Measurements from ENCODE around the gene ESYT1.

ESYT1 gene

DNA sequence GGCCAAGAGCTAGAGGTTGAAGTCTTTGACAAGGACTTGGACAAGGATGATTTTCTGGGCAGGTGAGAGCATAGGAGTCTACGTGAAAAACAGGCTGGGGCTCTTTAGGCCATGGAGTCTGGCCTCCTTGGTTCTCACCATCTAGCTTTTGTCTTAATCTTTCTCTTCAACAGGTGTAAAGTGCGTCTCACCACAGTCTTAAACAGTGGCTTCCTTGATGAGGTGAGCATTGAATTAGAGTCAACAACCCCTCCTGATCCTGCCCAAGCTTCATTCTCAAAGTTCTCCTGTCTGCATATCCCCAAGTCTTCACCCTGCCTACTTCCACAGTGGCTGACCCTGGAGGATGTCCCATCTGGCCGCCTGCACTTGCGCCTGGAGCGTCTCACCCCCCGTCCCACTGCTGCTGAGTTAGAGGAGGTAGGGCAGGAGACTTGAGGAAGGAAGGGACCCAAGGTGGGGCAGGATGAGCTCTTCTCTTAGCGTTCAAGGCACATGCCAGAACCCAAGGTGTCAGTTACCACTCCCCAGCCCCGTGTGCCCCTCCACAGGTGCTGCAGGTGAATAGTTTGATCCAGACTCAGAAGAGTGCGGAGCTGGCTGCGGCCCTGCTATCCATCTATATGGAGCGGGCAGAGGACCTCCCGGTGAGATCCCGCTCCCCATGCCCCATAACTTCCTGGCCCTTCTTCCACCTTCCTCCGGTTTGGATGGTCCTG is 9.9 kb downstream of the ESYT1 start:
- TF ChIP-seq, protein P1, sequence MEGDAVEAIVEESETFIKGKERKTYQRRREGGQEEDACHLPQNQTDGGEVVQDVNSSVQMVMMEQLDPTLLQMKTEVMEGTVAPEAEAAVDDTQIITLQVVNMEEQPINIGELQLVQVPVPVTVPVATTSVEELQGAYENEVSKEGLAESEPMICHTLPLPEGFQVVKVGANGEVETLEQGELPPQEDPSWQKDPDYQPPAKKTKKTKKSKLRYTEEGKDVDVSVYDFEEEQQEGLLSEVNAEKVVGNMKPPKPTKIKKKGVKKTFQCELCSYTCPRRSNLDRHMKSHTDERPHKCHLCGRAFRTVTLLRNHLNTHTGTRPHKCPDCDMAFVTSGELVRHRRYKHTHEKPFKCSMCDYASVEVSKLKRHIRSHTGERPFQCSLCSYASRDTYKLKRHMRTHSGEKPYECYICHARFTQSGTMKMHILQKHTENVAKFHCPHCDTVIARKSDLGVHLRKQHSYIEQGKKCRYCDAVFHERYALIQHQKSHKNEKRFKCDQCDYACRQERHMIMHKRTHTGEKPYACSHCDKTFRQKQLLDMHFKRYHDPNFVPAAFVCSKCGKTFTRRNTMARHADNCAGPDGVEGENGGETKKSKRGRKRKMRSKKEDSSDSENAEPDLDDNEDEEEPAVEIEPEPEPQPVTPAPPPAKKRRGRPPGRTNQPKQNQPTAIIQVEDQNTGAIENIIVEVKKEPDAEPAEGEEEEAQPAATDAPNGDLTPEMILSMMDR (conservative IDR thresholded peaks at IDR 0.05; ENCODE audit: control insufficient read depth, insufficient read depth, low read depth, low read length) = no peak
- no peak for DNase-seq (ENCODE audit: low read depth)

GRCh38 chr12:56141946-56142784 is 14.1 kb downstream of the ESYT1 start:
- H3K4me3 ChIP-seq (ENCODE audit: control insufficient read depth, low read depth, low read length) = no peak overlapping the region
- no peak for DNase-seq (ENCODE audit: low read depth)
- TF ChIP-seq, protein P1 (conservative IDR thresholded peaks at IDR 0.05; ENCODE audit: control insufficient read depth, insufficient read depth, low read depth, low read length) = no peak

More for the DNA sequence above, 9.9 kb downstream of the ESYT1 start:
- no peak overlapping the region for H3K4me3 ChIP-seq (ENCODE audit: control insufficient read depth, low read depth, low read length)

DNA sequence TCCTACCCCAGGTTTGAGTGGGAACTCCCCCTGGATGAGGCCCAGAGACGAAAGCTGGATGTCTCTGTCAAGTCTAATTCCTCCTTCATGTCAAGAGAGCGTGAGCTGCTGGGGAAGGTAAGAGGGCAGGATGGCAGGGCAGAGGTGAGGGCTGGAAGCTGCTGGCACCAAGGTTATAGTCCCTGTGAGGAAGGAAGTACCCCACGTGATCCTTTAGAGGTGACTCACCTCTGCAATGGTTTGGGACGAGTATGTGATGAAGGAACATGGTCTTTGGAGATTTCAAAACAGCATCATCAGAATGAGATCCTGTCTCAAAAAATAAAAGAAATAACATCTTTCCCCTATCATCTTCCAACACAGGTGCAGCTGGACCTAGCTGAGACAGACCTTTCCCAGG is 15.2 kb downstream of the ESYT1 start:
- TF ChIP-seq, protein P1 (conservative IDR thresholded peaks at IDR 0.05; ENCODE audit: control insufficient read depth, insufficient read depth, low read depth, low read length) = no peak

DNA sequence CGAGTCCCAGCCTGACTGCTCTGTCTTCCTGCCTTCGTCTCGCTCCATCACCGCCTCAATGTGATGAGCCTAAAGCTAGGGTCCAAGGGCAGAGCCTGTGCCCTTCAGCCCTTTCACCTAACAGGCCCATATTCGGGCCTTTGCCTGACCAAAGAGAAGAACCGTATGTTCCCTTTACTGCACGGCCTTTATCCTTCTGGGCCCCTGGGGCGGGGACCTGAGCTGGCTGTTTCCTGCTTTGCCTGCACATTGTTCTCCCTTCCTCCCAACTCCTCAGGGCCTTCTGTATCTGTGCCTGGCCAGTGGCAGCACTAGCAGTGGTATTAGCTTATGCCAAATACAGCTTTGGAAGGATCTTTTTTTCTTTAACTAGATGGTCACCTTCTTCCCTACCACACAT is 15.8 kb downstream of the ESYT1 start:
- no peak overlapping the region for H3K4me3 ChIP-seq (ENCODE audit: control insufficient read depth, low read depth, low read length)
- TF ChIP-seq, protein P1 (conservative IDR thresholded peaks at IDR 0.05; ENCODE audit: control insufficient read depth, insufficient read depth, low read depth, low read length) = no peak
- no peak for DNase-seq (ENCODE audit: low read depth)

More for the DNA sequence above, 15.2 kb downstream of the ESYT1 start:
- DNase-seq (ENCODE audit: low read depth) = no peak
- no peak overlapping the region for H3K4me3 ChIP-seq (ENCODE audit: control insufficient read depth, low read depth, low read length)

DNA sequence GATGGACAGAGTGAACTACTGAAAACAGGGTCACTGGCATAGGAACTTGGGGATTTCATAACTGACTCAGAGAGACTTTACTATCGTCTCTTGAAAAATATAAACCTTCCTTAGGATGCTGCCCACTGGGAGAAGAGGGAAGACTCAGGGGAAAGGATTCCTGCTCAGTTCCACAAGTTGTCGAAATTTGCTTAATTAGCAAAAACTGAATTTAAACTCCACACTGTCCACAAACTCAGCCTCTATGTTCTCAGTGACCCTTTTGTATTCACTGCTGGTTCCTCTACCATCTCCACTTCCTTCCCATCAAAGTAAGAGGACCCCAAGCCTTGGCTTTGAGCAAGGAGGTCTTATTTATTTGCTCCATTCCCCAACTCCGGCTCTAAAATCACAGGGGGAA is 17.1 kb downstream of the ESYT1 start:
- TF ChIP-seq, protein P1 (conservative IDR thresholded peaks at IDR 0.05; ENCODE audit: control insufficient read depth, insufficient read depth, low read depth, low read length) = no peak
- no peak overlapping the region for H3K4me3 ChIP-seq (ENCODE audit: control insufficient read depth, low read depth, low read length)
- DNase-seq (ENCODE audit: low read depth) = no peak

DNA sequence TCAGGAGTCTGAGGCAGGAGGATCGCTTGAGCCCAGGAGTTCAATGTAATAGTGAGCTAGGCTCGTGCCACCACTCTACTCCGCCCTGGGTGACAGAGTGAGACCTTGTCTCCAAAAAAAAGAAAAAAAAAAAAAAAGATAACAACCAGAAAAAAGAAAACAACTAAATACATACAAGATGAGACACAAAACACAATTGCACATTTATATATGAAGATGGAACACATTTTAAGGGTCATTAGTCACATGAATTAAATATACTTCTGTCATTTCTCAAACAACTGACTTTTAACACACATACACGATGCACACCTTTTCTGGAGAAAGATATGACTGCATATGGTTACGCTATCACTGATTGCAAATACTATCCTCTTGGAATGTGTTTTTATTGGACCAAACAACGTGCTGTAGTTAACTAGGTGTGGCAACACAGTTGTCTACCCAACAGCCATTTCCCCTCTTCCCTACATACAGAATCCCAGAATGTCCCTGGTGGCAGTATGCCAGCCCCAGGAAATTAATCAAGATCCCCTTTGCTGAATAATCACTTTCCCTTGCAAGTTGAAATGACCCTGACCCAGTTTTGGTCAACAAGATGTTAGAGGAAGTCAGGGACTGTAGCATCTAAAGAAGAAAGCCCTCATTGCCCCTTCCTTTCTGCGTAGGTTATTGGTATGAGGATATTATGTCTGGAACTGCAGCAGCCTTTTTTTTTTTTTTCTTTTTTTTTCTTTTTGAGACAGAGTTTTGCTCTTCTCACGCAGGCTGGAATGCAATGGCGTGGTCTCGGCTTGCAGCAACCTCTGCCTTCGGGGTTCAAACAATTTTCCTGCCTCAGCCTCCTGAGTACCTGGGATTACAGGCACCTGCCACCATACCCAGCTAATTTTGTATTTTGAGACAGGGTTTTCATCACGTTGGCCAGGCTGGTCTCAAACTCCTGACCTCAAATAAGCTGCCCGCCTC is 18.7 kb downstream of the ESYT1 start:
- TF ChIP-seq, protein P1 (conservative IDR thresholded peaks at IDR 0.05; ENCODE audit: control insufficient read depth, insufficient read depth, low read depth, low read length) = no peak
- H3K4me3 ChIP-seq (ENCODE audit: control insufficient read depth, low read depth, low read length) = no peak overlapping the region
- DNase-seq (ENCODE audit: low read depth) = peak; percentile 55
